ENCODE results near the gene IL21.

IL21 gene

GRCh38 chr4:122633211-122633610, 12.3 kb upstream of the IL21 start:
- no peaks in the 10 kb centered on the region for H3K9me3 ChIP-seq (ENCODE audit: control insufficient read depth in 2 of 2, low read length in 2 of 2)
- no peaks in the 10 kb centered on the region for H3K36me3 ChIP-seq (ENCODE audit: control insufficient read depth in 2 of 2, insufficient read depth in 2 of 2, low read length in 2 of 2)
- H3K27me3 ChIP-seq (ENCODE audit: control insufficient read depth in 1 of 2, insufficient read depth in 2 of 2, low read length in 2 of 2): no peaks in the 10 kb centered on the region
- no peaks in the 10 kb centered on the region for H3K4me1 ChIP-seq (ENCODE audit: control insufficient read depth, insufficient read depth, low read length)
- H3K27ac ChIP-seq (ENCODE audit: low read length): no peak overlapping the region
- H3K4me3 ChIP-seq (ENCODE audit: low read length in 2 of 2): no peak overlapping the region
- no peak overlapping the region for H3K9ac ChIP-seq (ENCODE audit: low read length in 2 of 2)

- H3K36me3 ChIP-seq (ENCODE audit: control insufficient read depth in 2 of 2, insufficient read depth in 2 of 2, low read length in 2 of 2): no peaks in the 10 kb centered on the region
- no peaks in the 10 kb centered on the region for H3K27me3 ChIP-seq (ENCODE audit: control insufficient read depth in 1 of 2, insufficient read depth in 2 of 2, low read length in 2 of 2)
- no peaks in the 10 kb centered on the region for H3K9me3 ChIP-seq (ENCODE audit: control insufficient read depth in 2 of 2, low read length in 2 of 2)
- no peak overlapping the region for H3K27ac ChIP-seq (ENCODE audit: low read length)
- H3K4me3 ChIP-seq (ENCODE audit: low read length in 2 of 2): no peak overlapping the region
- H3K9ac ChIP-seq (ENCODE audit: low read length in 2 of 2): no peak overlapping the region
- no peaks in the 10 kb centered on the region for H3K4me1 ChIP-seq (ENCODE audit: control insufficient read depth, insufficient read depth, low read length)
Measured at GRCh38 chr4:122632396-122633143, 11.7 kb upstream of the IL21 start.

- no peak overlapping the region for H3K9ac ChIP-seq (ENCODE audit: low read length in 2 of 2)
Measured at GRCh38 chr4:122625156-122625555, 4.3 kb upstream of the IL21 start.

GRCh38 chr4:122624205-122624604, 3.3 kb upstream of the IL21 start:
- H3K9me3 ChIP-seq (ENCODE audit: control insufficient read depth in 2 of 2, low read length in 2 of 2): no peaks in the 10 kb centered on the region
- no peaks in the 10 kb centered on the region for H3K36me3 ChIP-seq (ENCODE audit: control insufficient read depth in 2 of 2, insufficient read depth in 2 of 2, low read length in 2 of 2)
- H3K27ac ChIP-seq (ENCODE audit: low read length): no peak overlapping the region
- H3K4me1 ChIP-seq (ENCODE audit: control insufficient read depth, insufficient read depth, low read length): no peaks in the 10 kb centered on the region
- H3K27me3 ChIP-seq (ENCODE audit: control insufficient read depth in 1 of 2, insufficient read depth in 2 of 2, low read length in 2 of 2): no peaks in the 10 kb centered on the region
- H3K9ac ChIP-seq (ENCODE audit: low read length in 2 of 2): no peak overlapping the region
- H3K4me3 ChIP-seq (ENCODE audit: low read length in 2 of 2): no peak overlapping the region

More at GRCh38 chr4:122625156-122625555, 4.3 kb upstream of the IL21 start:
- Histone ChIP-seq H3K27ac (ENCODE audit: low read length) (no peak overlapping the region), H3K36me3 (ENCODE audit: control insufficient read depth in 2 of 2, insufficient read depth in 2 of 2, low read length in 2 of 2) (no peaks in the 10 kb centered on the region), H3K9me3 (ENCODE audit: control insufficient read depth in 2 of 2, low read length in 2 of 2) (no peaks in the 10 kb centered on the region), H3K4me1 (ENCODE audit: control insufficient read depth, insufficient read depth, low read length) (no peaks in the 10 kb centered on the region), H3K27me3 (ENCODE audit: control insufficient read depth in 1 of 2, insufficient read depth in 2 of 2, low read length in 2 of 2) (no peaks in the 10 kb centered on the region), H3K4me3 (ENCODE audit: low read length in 2 of 2) (no peak overlapping the region)

GRCh38 chr4:122623637-122624166, 2.8 kb upstream of the IL21 start:
- Histone ChIP-seq H3K9ac (ENCODE audit: low read length in 2 of 2) (no peak overlapping the region), H3K27ac (ENCODE audit: low read length) (no peak overlapping the region), H3K27me3 (ENCODE audit: control insufficient read depth in 1 of 2, insufficient read depth in 2 of 2, low read length in 2 of 2) (no peaks in the 10 kb centered on the region), H3K9me3 (ENCODE audit: control insufficient read depth in 2 of 2, low read length in 2 of 2) (no peaks in the 10 kb centered on the region), H3K4me3 (ENCODE audit: low read length in 2 of 2) (no peak overlapping the region), H3K4me1 (ENCODE audit: control insufficient read depth, insufficient read depth, low read length) (no peaks in the 10 kb centered on the region), H3K36me3 (ENCODE audit: control insufficient read depth in 2 of 2, insufficient read depth in 2 of 2, low read length in 2 of 2) (no peaks in the 10 kb centered on the region)

GRCh38 chr4:122622400-122622799, 1.5 kb upstream of the IL21 start:
- Histone ChIP-seq H3K27ac (ENCODE audit: low read length) (no peak overlapping the region), H3K36me3 (ENCODE audit: control insufficient read depth in 2 of 2, insufficient read depth in 2 of 2, low read length in 2 of 2) (no peaks in the 10 kb centered on the region), H3K9ac (ENCODE audit: low read length in 2 of 2) (no peak overlapping the region), H3K4me3 (ENCODE audit: low read length in 2 of 2) (no peak overlapping the region), H3K27me3 (ENCODE audit: control insufficient read depth in 1 of 2, insufficient read depth in 2 of 2, low read length in 2 of 2) (no peaks in the 10 kb centered on the region), H3K4me1 (ENCODE audit: control insufficient read depth, insufficient read depth, low read length) (no peaks in the 10 kb centered on the region), H3K9me3 (ENCODE audit: control insufficient read depth in 2 of 2, low read length in 2 of 2) (no peaks in the 10 kb centered on the region)

- Histone ChIP-seq H3K9me3 (ENCODE audit: control insufficient read depth in 2 of 2, low read length in 2 of 2) (no peaks in the 10 kb centered on the region), H3K4me3 (ENCODE audit: low read length in 2 of 2) (no peak overlapping the region), H3K27me3 (ENCODE audit: control insufficient read depth in 1 of 2, insufficient read depth in 2 of 2, low read length in 2 of 2) (no peaks in the 10 kb centered on the region), H3K27ac (ENCODE audit: low read length) (no peak overlapping the region), H3K4me1 (ENCODE audit: control insufficient read depth, insufficient read depth, low read length) (no peaks in the 10 kb centered on the region), H3K36me3 (ENCODE audit: control insufficient read depth in 2 of 2, insufficient read depth in 2 of 2, low read length in 2 of 2) (no peaks in the 10 kb centered on the region), H3K9ac (ENCODE audit: low read length in 2 of 2) (no peak overlapping the region)
Measured at GRCh38 chr4:122619611-122620010, 1.3 kb downstream of the IL21 start.

GRCh38 chr4:122617597-122618593, 3.0 kb downstream of the IL21 start:
- Histone ChIP-seq H3K4me1 (ENCODE audit: control insufficient read depth, insufficient read depth, low read length) (no peaks in the 10 kb centered on the region), H3K36me3 (ENCODE audit: control insufficient read depth in 2 of 2, insufficient read depth in 2 of 2, low read length in 2 of 2) (no peaks in the 10 kb centered on the region), H3K27me3 (ENCODE audit: control insufficient read depth in 1 of 2, insufficient read depth in 2 of 2, low read length in 2 of 2) (no peaks in the 10 kb centered on the region), H3K27ac (ENCODE audit: low read length) (no peak overlapping the region), H3K9ac (ENCODE audit: low read length in 2 of 2) (no peak overlapping the region), H3K4me3 (ENCODE audit: low read length in 2 of 2) (no peak overlapping the region), H3K9me3 (ENCODE audit: control insufficient read depth in 2 of 2, low read length in 2 of 2) (no peaks in the 10 kb centered on the region)

- H3K36me3 ChIP-seq (ENCODE audit: control insufficient read depth in 2 of 2, insufficient read depth in 2 of 2, low read length in 2 of 2): no peaks in the 10 kb centered on the region
- no peak overlapping the region for H3K4me3 ChIP-seq (ENCODE audit: low read length in 2 of 2)
- no peaks in the 10 kb centered on the region for H3K9me3 ChIP-seq (ENCODE audit: control insufficient read depth in 2 of 2, low read length in 2 of 2)
- no peak overlapping the region for H3K9ac ChIP-seq (ENCODE audit: low read length in 2 of 2)
- H3K27ac ChIP-seq (ENCODE audit: low read length): no peak overlapping the region
- no peaks in the 10 kb centered on the region for H3K4me1 ChIP-seq (ENCODE audit: control insufficient read depth, insufficient read depth, low read length)
- H3K27me3 ChIP-seq (ENCODE audit: control insufficient read depth in 1 of 2, insufficient read depth in 2 of 2, low read length in 2 of 2): no peaks in the 10 kb centered on the region
Measured at GRCh38 chr4:122616915-122617596, 3.8 kb downstream of the IL21 start.

- H3K4me1 ChIP-seq (ENCODE audit: control insufficient read depth, insufficient read depth, low read length): no peaks in the 10 kb centered on the region
- H3K27ac ChIP-seq (ENCODE audit: low read length): no peak overlapping the region
- no peak overlapping the region for H3K9ac ChIP-seq (ENCODE audit: low read length in 2 of 2)
- H3K36me3 ChIP-seq (ENCODE audit: control insufficient read depth in 2 of 2, insufficient read depth in 2 of 2, low read length in 2 of 2): no peaks in the 10 kb centered on the region
- no peaks in the 10 kb centered on the region for H3K9me3 ChIP-seq (ENCODE audit: control insufficient read depth in 2 of 2, low read length in 2 of 2)
- H3K27me3 ChIP-seq (ENCODE audit: control insufficient read depth in 1 of 2, insufficient read depth in 2 of 2, low read length in 2 of 2): no peaks in the 10 kb centered on the region
- no peak overlapping the region for H3K4me3 ChIP-seq (ENCODE audit: low read length in 2 of 2)
Measured at GRCh38 chr4:122614621-122615020, 6.2 kb downstream of the IL21 start.
